Body of pancreas (tissue), 4 donors: ENCODE measurements around the gene BLVRA. TPM values are rescaled to one million over a fixed set of nuclear protein-coding genes. Genes with fewer than 3 reads are reported as not detected.
"Not testable (repeated sequence)": the region's sequence is repeated elsewhere in the genome, so short reads cannot be mapped to it uniquely, and the experiment has no call there.

Source experiments
- ATAC-seq: fragments of 150-250 bp; one replicate; pipeline ENCODE4 v1.9.1; 2016
- DNase-seq, 4 donors: peaks; one replicate each; pipeline ENCODE4 v3.0.0-alpha.2; 2019
- H3K27ac ChIP-seq, 4 donors: fragments of 200-600 bp; sonication (generic); 1 replicate in 3 of 4; 2 replicates in 1 of 4; pipeline versions ENCODE4 v1.5.1 to v1.6.1; 2016 to 2019; ENCODE audit warnings: mild to moderate bottlenecking in 1 of 4, mixed read lengths in 1 of 4, moderate library complexity in 1 of 4
- H3K27me3 ChIP-seq, 2 donors: fragments of 200-600 bp; sonication (generic); one replicate each; pipeline ENCODE4 v1.6.0; 2016; ENCODE audit warnings: mild to moderate bottlenecking in 1 of 2
- H3K36me3 ChIP-seq, 2 donors: fragments of 200-600 bp; sonication (generic); replicated peaks in 1 of 2; 2 replicates each; pipeline ENCODE4 v1.5.1; 2016; ENCODE audit warnings: low read depth in 2 of 2; ENCODE audit not compliant: insufficient read depth in 1 of 2
- H3K4me1 ChIP-seq: fragments of 200-600 bp; sonication (generic); one replicate; pipeline ENCODE4 v1.6.0; 2016
- H3K4me3 ChIP-seq, 2 donors: fragments of 200-600 bp; sonication (generic); 1 replicate in 1 of 2; 2 replicates in 1 of 2; pipeline ENCODE4 v1.5.1; 2016 to 2019
- H3K9me3 ChIP-seq, 3 donors: fragments of 200-600 bp; sonication (generic); 1 replicate in 2 of 3; 2 replicates in 1 of 3; pipeline ENCODE4 v1.5.1; 2016
- CTCF ChIP-seq, 7 experiments: fragments of 450-650 bp in 4 of 7; fragments of 200-600 bp in 3 of 7; sonication (generic) in 3 of 7; IDR thresholded peaks; one replicate each; pipeline ENCODE4 v1.5.1; 2016 to 2019; ENCODE audit warnings: antibody characterized with exemption in 7 of 7
- POLR2A ChIP-seq, 3 donors: fragments of 450-650 bp; IDR thresholded peaks; one replicate each; pipeline ENCODE4 v1.6.1; 2016; ENCODE audit warnings: antibody characterized with exemption in 3 of 3, mild to moderate bottlenecking in 2 of 3
- WGBS, 2 donors: methylation state at CpG; one replicate each; pipeline ENCODE4 v1.1.5; 2017; 5-methylcytosine and 5-hydroxymethylcytosine counted together
- intact Hi-C: fragments of 100-400 bp; cut with DNase I; formaldehyde crosslinking; loops from one replicate; pipeline ENCODE4 v1.15.1; 2023
- total RNA-seq, 2 donors: library from RNA; depleted of rRNA; stranded (reverse); fragments of >200 nt; gene quantifications; one replicate each; pipeline ENCODE4 v1.1.0, GENCODE V29; 2016

Gene BLVRA
- total RNA-seq, 2 donors from 2014 or later: 4.6 to 25.2 TPM

GRCh38 chr7:43769791-43770465 is 11.4 kb downstream of the BLVRA start:
- Histone ChIP-seq H3K4me1 (peaks cover 12% of the 10 kb centered on the region), H3K4me3 (no peak overlapping the region), H3K9me3 (no peaks in the 10 kb centered on the region), H3K27ac (no peak overlapping the region), H3K36me3 (no peaks in the 10 kb centered on the region), H3K27me3 (no peaks in the 10 kb centered on the region)
- intact Hi-C loops: no loop called here
- TF ChIP-seq POLR2A (IDR thresholded peaks at IDR 0.05) (no peak), CTCF (IDR thresholded peaks at IDR 0.05) (no peak)
- ATAC-seq (no peak), DNase-seq (no peak)
- WGBS, 2 donors: 61 to 63% methylated on average over 7 to 10 of the region's 10 CpGs

- DNase-seq: no peak
- ATAC-seq: no peak
- intact Hi-C loops: no loop called here
- H3K4me3 ChIP-seq: no peak overlapping the region
- H3K27ac ChIP-seq: no peak overlapping the region
- 64 to 66% methylated on average over 3 of the region's 3 CpGs for WGBS, 2 donors
- no peaks in the 10 kb centered on the region for H3K9me3 ChIP-seq
- peaks cover 8% of the 10 kb centered on the region for H3K4me1 ChIP-seq
- H3K36me3 ChIP-seq: no peaks in the 10 kb centered on the region
- TF ChIP-seq POLR2A (IDR thresholded peaks at IDR 0.05): no peak
- no peak for TF ChIP-seq CTCF (IDR thresholded peaks at IDR 0.05)
- no peaks in the 10 kb centered on the region for H3K27me3 ChIP-seq
Observed at GRCh38 chr7:43771128-43771527, 12.6 kb downstream of the BLVRA start.

GRCh38 chr7:43771573-43771972 is 13.1 kb downstream of the BLVRA start:
- intact Hi-C loops: no loop called here
- Histone ChIP-seq H3K4me3 (no peak overlapping the region), H3K9me3 (no peaks in the 10 kb centered on the region), H3K36me3 (no peaks in the 10 kb centered on the region), H3K27me3 (no peaks in the 10 kb centered on the region), H3K4me1 (peaks cover 8% of the 10 kb centered on the region), H3K27ac (no peak overlapping the region)
- whole genome bisulfite sequencing, 2 donors: 71 to 81% methylated on average over 3 of the region's 3 CpGs
- TF ChIP-seq CTCF (IDR thresholded peaks at IDR 0.05) (no peak), POLR2A (IDR thresholded peaks at IDR 0.05) (no peak)
- DNase-seq: no peak
- ATAC-seq: no peak

GRCh38 chr7:43773268-43773667 is 14.8 kb downstream of the BLVRA start:
- H3K4me1 ChIP-seq, DNase-seq, intact Hi-C loops, ATAC-seq, H3K27me3 ChIP-seq, H3K9me3 ChIP-seq, H3K36me3 ChIP-seq, H3K4me3 ChIP-seq, H3K27ac ChIP-seq: not testable (repeated sequence)
- WGBS, 2 donors: 93 to 95% methylated on average over 6 of the region's 6 CpGs

GRCh38 chr7:43775255-43775654 is 16.8 kb downstream of the BLVRA start:
- 92 to 100% methylated on average over 2 of the region's 2 CpGs for WGBS, 2 donors
- H3K9me3 ChIP-seq, DNase-seq, H3K36me3 ChIP-seq, intact Hi-C loops, H3K4me1 ChIP-seq, ATAC-seq, H3K27me3 ChIP-seq, H3K27ac ChIP-seq, H3K4me3 ChIP-seq: not testable (repeated sequence)

- H3K4me3 ChIP-seq, H3K9me3 ChIP-seq, H3K4me1 ChIP-seq, intact Hi-C loops, DNase-seq, H3K27ac ChIP-seq, H3K27me3 ChIP-seq, H3K36me3 ChIP-seq, ATAC-seq: not testable (repeated sequence)
- WGBS, 2 donors: 78 to 97% methylated on average over 5 to 18 of the region's 18 CpGs
Observed at GRCh38 chr7:43778293-43779044, 20.0 kb downstream of the BLVRA start.
